Activated naive CD4-positive, alpha-beta T cell treated with anti-CD3 and anti-CD28 coated beads, Interleukin-2, amount 10 ng/mL, durations not matched to agents 7 days and 5 days (primary cell): ENCODE data around the gene FGF14.

Experiments used
- CTCF ChIA-PET: fragments of 350-600 bp; sonication (Branson Sonifier 250); formaldehyde crosslinking; loops from one replicate; lab custom pipeline; 2021; ENCODE audit warnings: antibody characterized with exemption; lab: Charles Lee
- DNase-seq: peaks from one replicate; pipeline ENCODE4 v3.0.0-alpha.2; 2020
- H3K27ac Mint-ChIP-seq: one replicate; pipeline ENCODE4 v1.8.0; 2021; ENCODE audit warnings: mild to moderate bottlenecking, moderate library complexity, mixed read lengths
- H3K27me3 Mint-ChIP-seq: one replicate; pipeline ENCODE4 v1.8.0; 2021; ENCODE audit warnings: mild to moderate bottlenecking, mixed read lengths
- H3K36me3 Mint-ChIP-seq: one replicate; pipeline ENCODE4 v1.8.0; 2021; ENCODE audit warnings: mixed read lengths
- H3K4me1 Mint-ChIP-seq: one replicate; pipeline ENCODE4 v1.8.0; 2021; ENCODE audit warnings: mixed read lengths
- H3K4me3 Mint-ChIP-seq: one replicate; pipeline ENCODE4 v1.8.0; 2021; ENCODE audit warnings: mild to moderate bottlenecking, moderate library complexity, mixed read lengths
- H3K9me3 Mint-ChIP-seq: one replicate; pipeline ENCODE4 v1.8.0; 2021; ENCODE audit warnings: mixed read lengths

Gene FGF14

DNA sequence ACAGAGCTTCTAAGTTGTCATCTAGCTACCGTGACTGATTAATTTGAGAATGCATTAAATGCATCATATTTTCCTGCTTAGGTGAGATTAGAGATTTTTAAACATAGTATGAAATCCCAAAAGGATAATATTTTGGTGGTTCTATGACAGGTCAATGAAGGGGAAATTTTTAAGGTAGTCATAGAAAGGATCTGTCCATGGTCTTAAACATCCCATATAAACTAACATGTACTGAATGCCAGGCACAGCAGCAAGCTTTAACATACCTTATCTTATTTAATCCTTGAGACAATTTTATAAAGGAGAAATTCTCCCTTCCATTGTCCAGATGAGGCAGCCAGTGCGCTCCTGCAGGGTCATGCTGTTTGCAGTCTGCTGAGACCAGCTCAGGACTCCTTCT, 466.0 kb downstream of the FGF14 start:
- CTCF ChIA-PET = no interaction called here
- Mint-ChIP-seq H3K27ac (no peak overlapping the region), H3K4me3 (no peak overlapping the region)

DNA sequence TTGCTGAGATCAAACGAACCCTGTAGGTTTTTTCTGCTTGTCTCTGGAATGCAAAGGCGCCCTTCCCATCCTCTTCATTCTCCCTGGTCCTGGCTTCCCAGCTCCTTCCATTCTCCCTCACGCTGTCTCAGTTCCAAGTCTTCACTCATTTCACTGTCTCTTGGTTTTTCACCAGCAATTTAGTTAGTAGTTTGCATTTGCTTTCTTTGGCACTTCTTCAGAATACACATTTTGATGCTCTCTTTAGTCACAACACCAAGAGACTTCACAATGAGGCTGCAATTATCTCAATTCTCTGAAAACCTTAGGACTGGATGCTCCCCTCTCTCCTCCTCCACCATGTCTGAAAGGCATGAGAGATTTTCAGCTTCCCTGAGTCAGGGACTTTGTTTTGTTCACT, 470.7 kb downstream of the FGF14 start:
- Mint-ChIP-seq H3K4me1 (no peaks in the 10 kb centered on the region), H3K27ac (no peak overlapping the region), H3K9me3 (no peaks in the 10 kb centered on the region), H3K27me3 (peaks cover 3% of the 10 kb centered on the region), H3K36me3 (no peaks in the 10 kb centered on the region), H3K4me3 (no peak overlapping the region)
- no peak for DNase-seq
- CTCF ChIA-PET = no interaction called here

More for the DNA sequence above, 466.0 kb downstream of the FGF14 start:
- Mint-ChIP-seq H3K9me3 (no peaks in the 10 kb centered on the region), H3K4me1 (no peaks in the 10 kb centered on the region), H3K36me3 (no peaks in the 10 kb centered on the region), H3K27me3 (no peaks in the 10 kb centered on the region)
- no peak for DNase-seq

DNA sequence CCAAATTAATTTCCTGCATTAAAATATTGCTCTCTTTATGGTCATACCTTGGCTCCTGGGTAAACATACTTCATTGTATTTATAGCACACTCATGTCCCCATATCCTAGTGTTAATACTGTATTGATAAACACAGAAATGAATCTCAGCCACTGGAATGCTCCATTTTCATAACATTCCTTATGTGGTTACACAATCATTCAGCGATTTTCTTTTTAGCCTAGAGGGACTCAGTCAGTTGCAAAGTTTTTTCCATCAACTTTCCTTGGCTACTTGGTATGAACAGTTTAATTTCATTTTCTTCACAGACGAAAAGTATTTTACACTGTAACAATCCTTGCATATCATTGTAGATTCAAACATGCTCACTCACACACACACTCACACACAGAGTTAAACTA, 471.5 kb downstream of the FGF14 start:
- H3K9me3 Mint-ChIP-seq = no peaks in the 10 kb centered on the region
- H3K4me3 Mint-ChIP-seq = no peak overlapping the region
- CTCF ChIA-PET = no interaction called here
- no peak for DNase-seq
- no peaks in the 10 kb centered on the region for H3K36me3 Mint-ChIP-seq
- no peaks in the 10 kb centered on the region for H3K4me1 Mint-ChIP-seq
- H3K27me3 Mint-ChIP-seq = peaks cover 7% of the 10 kb centered on the region
- H3K27ac Mint-ChIP-seq = no peak overlapping the region

DNA sequence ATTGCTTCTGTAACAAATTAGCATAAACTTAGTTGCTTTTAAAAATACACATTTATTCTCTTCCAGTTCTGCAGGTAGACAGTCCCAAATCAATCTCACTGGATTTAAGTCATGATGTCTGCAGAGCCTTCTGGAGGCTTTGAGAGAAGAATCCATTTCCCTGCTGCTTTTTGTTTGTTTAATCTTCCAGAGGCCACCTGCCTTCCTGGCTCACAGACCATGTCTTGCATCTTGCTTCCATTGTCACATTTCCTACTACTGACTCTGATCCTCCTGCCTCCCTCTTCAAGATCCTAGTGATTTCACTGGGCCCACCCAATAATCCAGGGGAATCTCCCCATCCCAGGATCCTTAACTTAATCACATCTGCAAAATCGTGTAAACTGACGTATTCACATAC, 476.1 kb downstream of the FGF14 start:
- CTCF ChIA-PET = no interaction called here
- Mint-ChIP-seq H3K4me1 (no peaks in the 10 kb centered on the region), H3K27ac (no peak overlapping the region), H3K27me3 (peaks cover 7% of the 10 kb centered on the region), H3K36me3 (no peaks in the 10 kb centered on the region), H3K9me3 (no peaks in the 10 kb centered on the region), H3K4me3 (no peak overlapping the region)
- DNase-seq = no peak

DNA sequence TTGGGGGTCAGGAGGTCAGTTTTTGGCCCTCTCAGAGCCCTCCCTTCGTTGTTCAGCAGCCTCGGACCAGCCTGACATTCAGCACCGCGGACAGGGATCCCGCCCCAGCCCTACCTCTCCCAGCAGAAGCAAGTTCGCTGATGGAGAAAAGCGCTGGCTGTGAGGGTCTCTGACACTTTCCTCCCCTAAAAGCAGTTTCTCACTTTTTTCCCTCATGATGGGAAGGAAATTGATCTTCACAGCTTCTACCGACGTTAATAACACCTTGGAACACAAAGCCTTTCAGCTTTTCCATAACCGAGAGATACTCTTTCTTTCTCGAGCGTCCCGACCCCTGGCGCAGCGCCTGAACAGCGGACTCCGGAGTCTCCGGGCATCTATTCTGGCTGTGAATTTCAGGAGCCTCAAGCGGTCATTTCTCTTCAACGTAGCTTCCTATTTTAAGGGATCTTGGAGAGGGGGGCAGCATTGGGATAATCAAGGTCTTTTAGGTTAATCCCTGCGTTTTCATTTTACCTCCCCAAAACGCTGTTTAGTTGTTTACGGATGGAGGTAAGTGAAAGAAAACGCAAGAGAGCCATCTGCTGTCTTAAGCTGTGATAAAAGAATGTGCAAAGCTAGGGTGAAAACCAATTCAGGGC, 482.2 kb downstream of the FGF14 start:
- Mint-ChIP-seq H3K36me3 (no peaks in the 10 kb centered on the region), H3K9me3 (no peaks in the 10 kb centered on the region), H3K27me3 (peaks cover 49% of the 10 kb centered on the region), H3K4me1 (no peaks in the 10 kb centered on the region), H3K4me3 (no peak overlapping the region), H3K27ac (no peak overlapping the region)
- no peak for DNase-seq
- CTCF ChIA-PET = no interaction called here

DNA sequence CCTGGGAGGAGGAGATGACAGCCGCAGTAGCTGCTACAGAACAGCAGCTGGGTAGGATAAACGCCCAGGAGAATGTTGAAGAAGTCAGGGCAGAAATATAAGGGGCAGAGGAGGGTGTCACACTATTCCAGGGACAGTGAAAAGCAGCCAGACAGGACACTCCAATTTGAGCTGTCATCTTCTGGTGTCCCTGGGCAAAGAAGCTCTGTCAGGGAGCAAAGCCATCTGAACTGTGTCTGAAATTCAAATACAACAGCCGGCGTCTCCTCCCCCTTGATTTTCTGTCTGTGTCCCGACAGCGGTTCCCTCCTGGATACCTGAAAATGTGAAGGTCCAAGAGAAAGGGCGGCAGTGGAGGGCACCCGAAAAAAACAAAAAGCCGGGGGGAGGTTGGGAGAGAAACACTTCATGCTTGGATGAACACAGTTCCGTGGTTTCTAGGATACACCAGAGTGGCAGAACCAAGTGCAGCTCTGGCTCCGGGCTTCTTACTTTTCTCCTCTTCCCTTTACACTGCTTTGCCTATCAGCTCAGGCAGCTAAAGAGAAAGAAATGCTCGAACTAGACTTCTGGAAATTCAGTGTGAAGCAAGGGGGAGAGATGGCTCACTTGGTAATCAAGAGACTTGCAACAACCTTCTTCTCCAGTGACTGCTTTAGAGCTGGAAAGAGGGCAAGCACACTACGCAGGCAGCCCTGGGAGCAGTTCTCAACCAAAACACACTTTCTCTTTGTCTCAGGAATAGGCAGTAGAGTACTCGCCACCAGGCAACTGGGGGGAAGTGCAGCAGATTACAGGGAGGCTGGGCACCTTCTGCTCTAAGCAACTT, 483.8 kb downstream of the FGF14 start:
- Mint-ChIP-seq H3K4me1 (no peaks in the 10 kb centered on the region), H3K27me3 (peaks cover 49% of the 10 kb centered on the region), H3K27ac (no peak overlapping the region), H3K36me3 (no peaks in the 10 kb centered on the region), H3K4me3 (no peak overlapping the region), H3K9me3 (no peaks in the 10 kb centered on the region)
- no peak for DNase-seq
- CTCF ChIA-PET = interaction anchor here (0.6 kb wide), 1 partner anchor 17 kb away, joined by 3 read pairs; no protein-coding TSS in a partner anchor

DNA sequence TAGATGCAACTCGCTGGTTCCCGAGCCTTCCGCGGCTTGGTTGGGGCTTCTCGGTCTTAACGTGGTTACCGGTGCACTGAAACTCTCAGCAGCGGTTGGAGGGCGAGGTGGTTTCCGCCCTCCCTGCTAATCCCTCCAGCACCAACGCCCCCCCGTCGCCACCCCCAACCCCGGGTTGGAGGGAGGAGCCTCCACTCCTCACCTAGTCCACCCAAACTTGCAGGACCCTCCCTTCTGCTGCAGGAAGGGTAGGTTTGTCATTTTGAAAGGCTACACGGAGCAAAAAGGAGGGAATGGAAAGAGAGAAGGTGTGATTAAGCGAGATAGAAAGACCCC, 484.4 kb downstream of the FGF14 start:
- H3K27ac Mint-ChIP-seq = no peak overlapping the region
- H3K4me1 Mint-ChIP-seq = no peaks in the 10 kb centered on the region
- H3K27me3 Mint-ChIP-seq = peaks cover 49% of the 10 kb centered on the region
- DNase-seq = no peak
- CTCF ChIA-PET = interaction anchor here (0.6 kb wide), 1 partner anchor 17 kb away, joined by 3 read pairs; no protein-coding TSS in a partner anchor
- no peaks in the 10 kb centered on the region for H3K36me3 Mint-ChIP-seq
- H3K9me3 Mint-ChIP-seq = no peaks in the 10 kb centered on the region
- H3K4me3 Mint-ChIP-seq = no peak overlapping the region

DNA sequence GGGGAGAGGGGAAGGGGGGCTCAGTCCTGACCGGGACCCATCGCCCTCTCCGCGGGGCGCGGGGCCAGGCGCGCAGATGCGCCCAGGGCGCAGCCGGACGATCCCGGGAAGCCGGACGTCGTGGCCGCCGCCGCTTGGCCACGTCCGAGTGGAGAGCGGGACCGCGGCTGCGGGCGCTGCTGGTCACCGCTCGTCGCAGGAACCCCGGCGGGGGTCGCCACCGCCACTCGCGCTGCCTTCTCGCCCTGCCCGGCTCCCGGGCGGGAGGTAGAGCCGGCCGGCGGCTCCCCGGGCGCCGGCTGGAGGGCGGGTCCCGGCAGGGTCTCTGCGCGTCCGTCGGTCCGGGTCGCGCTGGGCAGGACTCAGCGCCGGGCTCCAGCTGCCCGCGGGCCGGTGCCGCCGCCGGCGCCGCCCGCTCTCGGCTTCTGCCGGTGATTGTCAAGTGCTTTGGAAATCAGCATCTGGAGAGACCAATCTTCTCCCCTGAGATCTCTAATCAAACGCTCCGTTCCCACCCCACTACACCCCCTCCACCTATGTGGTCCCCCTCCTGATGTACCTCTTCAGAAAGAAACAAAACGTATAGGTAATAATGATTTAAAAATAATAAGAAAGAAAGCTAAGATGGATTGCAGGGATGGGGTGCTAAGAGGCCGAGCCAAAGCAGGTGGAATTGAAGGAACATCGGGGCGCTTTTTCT, 484.9 kb downstream of the FGF14 start:
- no peak for DNase-seq
- Mint-ChIP-seq H3K4me1 (no peaks in the 10 kb centered on the region), H3K4me3 (no peak overlapping the region), H3K27ac (no peak overlapping the region), H3K27me3 (peaks cover 49% of the 10 kb centered on the region), H3K9me3 (no peaks in the 10 kb centered on the region), H3K36me3 (no peaks in the 10 kb centered on the region)
- CTCF ChIA-PET = interaction anchor here (0.6 kb wide), 1 partner anchor 18 kb away, joined by 3 read pairs; no protein-coding TSS in a partner anchor

DNA sequence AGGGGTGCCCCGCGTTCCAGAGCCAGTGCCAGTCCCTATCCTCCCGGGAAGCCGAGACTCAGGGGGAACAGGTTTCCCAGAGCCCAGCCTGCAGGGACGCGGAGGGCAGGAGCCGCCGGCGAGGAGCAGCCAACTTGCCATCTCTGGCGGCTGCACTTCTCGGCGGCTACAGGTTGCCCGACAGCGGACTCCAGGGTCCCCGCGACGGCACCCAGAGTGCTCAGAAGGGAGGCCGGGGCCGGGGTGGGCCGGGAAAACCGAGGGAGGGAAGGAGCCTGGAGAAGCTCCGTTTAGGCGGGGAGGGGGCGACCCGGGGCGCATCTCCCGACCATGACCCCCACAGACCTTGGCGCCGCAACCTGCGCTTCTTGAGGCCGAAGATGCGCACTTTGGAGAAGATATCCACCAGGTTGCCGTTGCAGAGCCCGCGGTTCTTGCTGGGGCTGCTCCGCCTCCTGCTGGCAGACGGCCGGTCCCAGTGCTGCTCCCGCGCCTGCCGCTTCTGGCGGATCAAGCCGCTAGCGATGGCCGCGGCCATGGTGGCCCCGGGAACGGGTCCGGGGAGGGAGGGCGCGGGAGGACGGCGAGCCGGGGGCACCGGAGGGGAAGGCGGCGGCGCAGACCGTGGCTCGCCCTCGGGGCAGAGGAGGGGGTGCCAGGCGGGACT, 485.6 kb downstream of the FGF14 start:
- Mint-ChIP-seq H3K27me3 (peaks cover 49% of the 10 kb centered on the region), H3K4me3 (no peak overlapping the region), H3K27ac (no peak overlapping the region), H3K4me1 (no peaks in the 10 kb centered on the region), H3K9me3 (no peaks in the 10 kb centered on the region), H3K36me3 (no peaks in the 10 kb centered on the region)
- DNase-seq = no peak
- CTCF ChIA-PET = no interaction called here

DNA sequence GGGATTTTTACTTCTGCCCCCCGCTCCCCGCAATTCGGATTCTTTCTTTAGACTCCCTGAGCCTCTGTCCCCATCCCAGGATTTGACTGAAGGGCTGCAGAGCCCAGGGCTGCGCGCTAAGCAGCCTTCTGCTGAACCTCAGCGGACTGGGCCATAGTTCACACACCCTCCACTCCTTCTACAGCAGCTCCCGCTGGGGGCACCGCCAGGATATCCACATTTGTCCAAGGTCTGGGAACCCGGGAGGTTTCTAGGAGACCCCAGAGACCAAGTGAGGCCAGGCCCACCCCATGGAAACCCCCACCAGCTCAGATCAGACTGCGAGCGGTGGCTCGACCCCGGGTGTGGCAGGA, 486.1 kb downstream of the FGF14 start:
- H3K9me3 Mint-ChIP-seq = no peaks in the 10 kb centered on the region
- CTCF ChIA-PET = no interaction called here
- H3K4me3 Mint-ChIP-seq = no peak overlapping the region
- peaks cover 49% of the 10 kb centered on the region for H3K27me3 Mint-ChIP-seq
- H3K36me3 Mint-ChIP-seq = no peaks in the 10 kb centered on the region
- H3K27ac Mint-ChIP-seq = no peak overlapping the region
- H3K4me1 Mint-ChIP-seq = no peaks in the 10 kb centered on the region
- DNase-seq = no peak

DNA sequence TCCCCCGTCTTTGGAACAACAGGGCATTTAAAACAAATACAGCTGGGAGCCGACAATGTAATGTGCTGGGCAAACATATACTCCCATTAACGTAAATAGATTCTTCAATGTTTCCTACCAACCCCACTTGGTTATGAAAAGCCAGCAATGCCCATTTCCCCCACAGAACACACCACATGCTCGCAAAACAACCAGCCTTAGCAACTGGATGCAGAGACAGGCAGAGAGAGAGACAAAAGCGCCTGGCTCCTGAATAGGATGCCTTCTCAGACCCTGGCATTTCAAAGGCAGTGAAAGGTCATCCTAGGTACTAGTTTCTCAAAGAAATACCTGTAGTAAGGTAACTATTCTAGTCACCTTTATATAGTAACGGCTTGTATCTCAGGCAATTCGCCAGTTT, 486.5 kb downstream of the FGF14 start:
- Mint-ChIP-seq H3K4me1 (no peaks in the 10 kb centered on the region), H3K9me3 (no peaks in the 10 kb centered on the region), H3K36me3 (no peaks in the 10 kb centered on the region), H3K27me3 (peaks cover 49% of the 10 kb centered on the region), H3K27ac (no peak overlapping the region), H3K4me3 (no peak overlapping the region)
- CTCF ChIA-PET = no interaction called here
- DNase-seq = no peak

DNA sequence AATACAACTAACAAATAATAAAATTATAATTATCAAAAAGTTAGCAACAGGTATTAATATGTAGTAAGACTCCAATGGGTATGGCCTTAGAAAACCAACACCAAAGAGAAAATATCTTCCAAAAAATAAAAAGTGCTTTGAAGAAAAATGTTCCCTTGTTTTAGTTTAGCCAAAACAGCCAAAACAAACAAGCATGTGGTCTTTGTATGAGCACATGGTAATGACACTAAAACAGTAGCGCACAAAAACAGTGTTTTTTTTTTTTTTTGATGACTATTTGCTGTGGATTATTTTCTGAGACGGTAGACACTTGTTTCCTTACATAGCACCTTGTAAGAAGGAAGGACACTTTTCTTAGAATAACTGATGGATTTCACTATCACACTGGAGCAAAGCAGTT, 490.1 kb downstream of the FGF14 start:
- H3K27ac Mint-ChIP-seq = no peak overlapping the region
- no peaks in the 10 kb centered on the region for H3K4me1 Mint-ChIP-seq
- H3K9me3 Mint-ChIP-seq = no peaks in the 10 kb centered on the region
- CTCF ChIA-PET = no interaction called here
- no peak overlapping the region for H3K4me3 Mint-ChIP-seq
- DNase-seq = no peak
- peaks cover 16% of the 10 kb centered on the region for H3K27me3 Mint-ChIP-seq
- no peaks in the 10 kb centered on the region for H3K36me3 Mint-ChIP-seq

DNA sequence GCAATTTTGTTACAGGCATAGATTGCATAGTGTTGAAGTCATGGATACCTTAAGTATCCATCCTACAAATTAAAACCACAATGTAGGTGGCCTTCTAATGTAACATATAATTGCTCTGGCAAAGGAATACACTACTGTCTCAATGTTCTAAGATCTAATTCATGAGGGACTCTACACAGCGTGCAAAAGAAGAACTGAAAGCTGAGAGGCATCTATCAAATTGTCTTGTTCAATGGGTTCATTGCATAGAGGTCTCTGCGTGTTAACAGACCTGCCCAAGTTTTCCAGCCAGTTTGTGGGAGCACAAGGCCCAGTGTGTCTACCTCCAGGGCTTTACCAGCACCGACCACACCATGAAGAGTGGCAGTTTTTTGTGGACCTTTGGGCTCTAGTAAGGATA, 498.0 kb downstream of the FGF14 start:
- no peaks in the 10 kb centered on the region for H3K36me3 Mint-ChIP-seq

DNA sequence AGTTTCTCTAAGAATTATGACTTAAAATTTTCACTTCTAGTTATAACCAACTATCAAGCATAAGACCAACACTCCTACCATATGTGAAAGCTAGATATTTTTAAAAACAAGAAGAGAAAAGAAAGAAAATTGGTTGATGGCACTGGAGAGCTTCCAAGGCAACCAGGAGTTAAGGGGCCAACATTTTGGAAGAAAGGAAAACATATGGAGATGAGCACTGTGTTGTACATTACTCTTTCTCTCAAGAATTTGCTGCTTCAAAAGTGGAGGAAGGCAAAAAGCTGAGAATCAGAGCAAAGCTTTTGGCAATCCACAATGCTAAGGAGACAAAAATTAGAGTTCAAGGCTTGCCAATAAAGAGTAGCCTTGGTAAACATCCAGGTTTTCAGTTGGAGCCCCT, 503.2 kb downstream of the FGF14 start:
- H3K4me1 Mint-ChIP-seq = no peaks in the 10 kb centered on the region

More for the DNA sequence above, 498.0 kb downstream of the FGF14 start:
- Mint-ChIP-seq H3K4me1 (no peaks in the 10 kb centered on the region), H3K27me3 (no peaks in the 10 kb centered on the region), H3K4me3 (no peak overlapping the region), H3K9me3 (no peaks in the 10 kb centered on the region), H3K27ac (no peak overlapping the region)
- no peak for DNase-seq
- CTCF ChIA-PET = no interaction called here

More for the DNA sequence above, 503.2 kb downstream of the FGF14 start:
- CTCF ChIA-PET = no interaction called here
- no peak for DNase-seq
- H3K27me3 Mint-ChIP-seq = no peaks in the 10 kb centered on the region
- H3K27ac Mint-ChIP-seq = no peak overlapping the region
- H3K4me3 Mint-ChIP-seq = no peak overlapping the region
- no peaks in the 10 kb centered on the region for H3K9me3 Mint-ChIP-seq
- H3K36me3 Mint-ChIP-seq = no peaks in the 10 kb centered on the region
